ENCODE measurements around the gene ANKRD23.

Gene ANKRD23

DNA sequence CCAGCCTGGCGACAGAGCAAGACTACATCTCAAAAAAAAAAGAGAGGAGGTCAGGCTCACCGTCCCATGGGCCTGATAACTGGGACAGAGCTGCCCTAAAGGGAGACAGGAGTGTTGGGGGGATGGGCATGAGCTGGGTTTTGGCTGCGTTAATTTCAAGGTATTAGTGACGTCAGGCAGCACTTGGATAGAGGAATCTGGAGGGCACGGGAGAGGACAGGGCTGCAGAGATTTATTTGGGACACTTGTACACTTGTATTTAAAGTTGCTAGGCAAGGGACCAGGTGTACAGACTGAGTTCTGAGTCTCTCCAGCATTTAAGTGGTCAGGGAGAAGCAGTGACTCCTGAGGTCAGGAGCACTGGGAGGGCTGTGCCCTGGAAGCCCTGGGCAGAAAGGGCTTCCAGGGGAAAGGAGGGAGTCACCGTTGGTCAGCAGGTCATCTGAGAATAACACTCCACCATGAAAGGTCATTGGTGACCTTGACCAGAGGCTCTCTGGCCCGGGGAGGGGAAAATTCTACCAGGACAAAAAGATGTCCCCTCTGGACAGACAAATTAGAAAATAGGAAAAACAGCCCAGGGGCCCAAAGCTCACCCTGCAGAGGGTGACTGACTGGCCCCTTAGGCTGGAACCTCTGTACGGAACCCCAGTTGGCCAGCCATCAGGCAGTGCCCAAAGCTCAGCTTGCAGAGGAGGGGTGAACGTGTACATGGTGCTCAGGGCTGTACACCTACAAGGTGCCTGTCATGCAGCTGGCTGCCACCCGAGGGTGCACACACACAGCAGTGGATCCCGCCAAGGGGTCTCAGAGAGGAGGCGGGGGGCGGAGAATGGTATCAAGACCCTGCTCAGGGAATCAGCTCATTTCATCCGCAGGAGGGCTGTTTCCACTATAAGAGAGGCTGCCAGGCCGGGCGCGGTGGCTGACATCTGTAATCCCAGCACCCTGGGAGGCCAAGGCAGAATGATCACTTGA, 50.8 kb downstream of the ANKRD23 start:
- DNase-seq, result no peak

DNA sequence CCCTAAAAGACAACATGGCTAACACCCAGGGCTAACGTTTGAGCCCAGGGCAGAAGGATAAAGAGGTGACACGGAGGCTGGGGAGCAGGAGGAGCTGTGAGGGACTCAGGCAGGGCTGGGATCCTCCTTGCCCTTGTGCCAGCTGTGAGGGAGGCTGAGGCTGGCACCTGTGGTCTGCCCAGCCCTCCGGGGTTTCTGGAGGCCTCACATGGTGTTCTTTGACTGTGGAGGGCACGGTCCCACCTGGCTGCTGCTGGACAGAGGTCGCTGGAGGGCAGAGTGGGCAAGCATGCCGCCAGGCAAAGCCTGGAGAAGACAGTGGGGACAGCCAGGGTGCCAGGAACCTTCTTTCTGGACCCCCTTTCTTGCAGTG, 54.6 kb downstream of the ANKRD23 start:
- no peak for DNase-seq

DNA sequence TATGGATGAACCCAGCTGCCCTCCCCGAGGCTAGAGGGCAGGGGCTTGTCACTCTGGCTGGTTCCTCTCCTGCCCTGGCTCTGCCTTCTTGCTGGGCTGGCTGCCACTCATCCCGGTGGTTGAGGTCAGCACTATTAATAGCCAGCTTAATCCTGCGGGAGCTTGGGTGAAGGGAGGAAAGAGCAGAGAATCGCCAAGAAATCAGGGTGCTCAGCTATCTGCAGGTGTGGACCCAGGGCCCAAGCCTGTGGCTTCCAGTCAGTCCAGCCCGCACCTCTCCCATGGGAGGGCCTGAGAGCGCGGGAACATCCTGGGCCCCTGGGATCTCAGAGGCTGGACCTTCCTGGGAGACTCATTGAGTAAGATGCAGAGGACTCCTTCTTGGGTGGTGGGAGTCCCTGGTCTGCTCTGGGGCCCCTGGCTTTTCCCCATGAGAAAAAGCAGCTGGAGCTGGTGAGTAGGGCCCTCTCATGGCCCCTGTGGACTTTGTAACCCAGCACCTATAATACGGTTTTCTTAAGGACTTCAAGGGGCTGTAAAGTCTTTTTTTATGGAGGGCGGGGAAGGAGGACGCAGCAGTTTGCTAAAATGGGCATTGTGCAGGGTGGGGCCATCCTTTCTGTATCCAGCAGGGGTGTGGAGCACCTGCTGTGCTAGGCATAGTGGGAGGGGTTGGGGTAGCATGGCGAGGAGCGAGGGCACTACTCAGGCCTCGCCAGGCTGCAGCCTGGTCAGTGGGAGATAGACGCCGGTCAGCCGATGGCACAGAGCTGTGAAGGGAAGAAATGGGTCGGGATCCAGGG, 55.2 kb downstream of the ANKRD23 start:
- no peak for DNase-seq

Measured in NCI-H1436 (cell line).